Fibroblast of skin of right biceps (primary cell): ENCODE results near the gene FOLH1.
"Not testable (repeated sequence)": the region's sequence is repeated elsewhere in the genome, so short reads cannot be mapped to it uniquely, and the experiment has no call there.

Experiments used
- DNase-seq: peaks from one replicate; pipeline ENCODE4 v3.0.0-alpha.2; 2013

The FOLH1 gene

DNA sequence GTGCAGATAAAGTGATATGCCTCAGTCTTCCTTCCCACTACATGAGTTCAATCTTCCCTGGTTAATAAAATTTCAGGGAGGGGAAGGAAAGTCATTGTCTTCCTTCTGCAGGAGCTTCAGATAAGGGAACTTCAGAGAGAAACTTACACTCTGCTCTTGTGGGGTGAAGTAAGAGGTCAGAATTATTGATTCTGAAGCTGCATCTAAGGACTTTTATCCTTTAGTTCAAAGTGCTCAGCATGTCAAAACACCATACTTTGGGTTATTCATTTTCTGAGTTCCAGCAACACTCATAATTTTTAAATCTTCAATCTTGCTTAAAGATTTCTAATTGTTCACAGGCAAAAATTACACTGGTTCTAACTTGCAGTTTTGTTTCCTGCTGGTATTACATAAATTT, 33.0 kb downstream of the FOLH1 start:
- DNase-seq = not testable (repeated sequence)

DNA sequence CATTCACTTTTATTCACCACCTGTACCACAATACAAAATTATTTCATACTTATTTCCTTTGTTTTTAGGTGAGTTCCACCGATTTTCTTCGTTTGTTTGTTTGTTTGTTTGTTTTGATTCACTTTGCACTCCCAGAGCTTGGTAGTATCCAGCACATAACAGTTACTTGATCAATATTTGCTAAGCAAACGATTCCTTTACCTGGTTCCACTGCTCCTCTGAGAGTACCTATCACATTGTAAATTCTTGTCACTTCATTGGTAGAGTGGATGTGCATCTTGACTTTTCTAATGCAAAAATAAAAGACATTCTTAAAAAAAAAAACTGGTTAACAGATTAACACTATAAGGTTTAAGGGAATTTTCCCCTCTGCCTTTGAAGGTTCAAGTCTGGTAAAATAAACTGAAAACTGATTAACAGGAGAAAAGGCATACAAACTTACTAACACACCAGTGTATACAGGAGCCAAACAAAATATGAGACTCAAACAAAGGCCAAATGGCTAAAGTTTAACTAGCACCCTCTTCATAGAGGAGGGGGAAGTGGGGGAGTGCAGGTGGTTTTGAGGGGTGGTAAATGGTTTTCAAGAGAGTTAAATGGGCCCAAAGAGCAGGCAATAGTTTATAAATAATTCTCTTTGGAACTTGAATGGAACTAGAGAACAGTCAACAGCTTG, 33.6 kb downstream of the FOLH1 start:
- DNase-seq = not testable (repeated sequence)

DNA sequence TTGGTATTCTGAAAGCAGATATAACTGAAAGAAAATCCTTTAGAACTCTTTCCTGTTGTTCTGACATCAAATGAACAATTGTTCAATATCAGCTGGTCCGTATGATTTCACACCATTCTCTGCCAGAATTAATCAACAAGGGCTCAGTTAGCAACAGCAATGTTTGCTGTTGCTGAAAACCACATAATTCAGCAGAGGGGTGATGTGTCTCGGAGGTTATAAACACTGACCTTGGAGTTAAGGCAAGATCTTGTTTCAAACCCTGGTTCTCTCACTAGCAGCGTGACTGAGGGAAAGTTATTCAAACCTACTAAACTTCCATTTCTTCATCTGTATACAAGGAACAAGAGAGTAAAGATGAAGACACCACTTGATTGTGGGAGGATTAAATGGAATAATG, 36.8 kb downstream of the FOLH1 start:
- DNase-seq = not testable (repeated sequence)

DNA sequence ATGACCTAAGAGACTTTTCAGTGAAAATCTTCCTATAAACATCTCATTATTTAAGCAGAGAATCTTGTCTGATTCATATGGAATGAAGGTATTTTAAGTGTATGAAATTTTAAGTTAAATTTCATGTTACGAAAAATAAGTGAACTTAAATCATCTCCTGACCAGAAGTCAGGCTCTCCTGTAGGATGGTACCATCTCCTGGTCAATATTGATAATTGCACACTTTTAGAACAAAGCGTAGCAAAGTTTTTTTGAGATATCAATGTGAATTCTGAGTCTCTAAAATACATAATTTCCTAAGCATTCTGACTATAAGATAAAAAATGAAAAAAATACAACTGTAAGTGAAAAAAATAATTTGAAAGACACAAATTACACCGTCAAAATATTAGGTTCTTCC, 38.8 kb downstream of the FOLH1 start:
- not testable (repeated sequence) for DNase-seq

DNA sequence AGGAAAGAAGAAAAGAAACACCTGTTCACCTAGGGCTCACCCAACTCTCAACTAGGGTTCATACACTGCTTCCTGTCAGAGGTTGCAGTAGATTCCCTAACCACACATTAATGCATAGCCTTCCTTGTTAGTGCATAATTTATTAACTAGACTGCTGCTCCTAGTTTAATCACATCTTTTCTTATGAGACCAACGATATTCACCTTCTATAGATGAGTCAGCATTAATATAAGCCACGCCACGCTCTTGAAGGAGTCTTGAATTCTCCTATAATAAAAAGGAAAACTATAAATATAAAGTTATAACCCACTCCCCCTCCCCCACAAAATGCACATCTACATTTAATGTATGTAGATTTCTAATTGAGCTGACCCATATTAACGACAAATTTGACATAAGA, 39.4 kb downstream of the FOLH1 start:
- DNase-seq = not testable (repeated sequence)

DNA sequence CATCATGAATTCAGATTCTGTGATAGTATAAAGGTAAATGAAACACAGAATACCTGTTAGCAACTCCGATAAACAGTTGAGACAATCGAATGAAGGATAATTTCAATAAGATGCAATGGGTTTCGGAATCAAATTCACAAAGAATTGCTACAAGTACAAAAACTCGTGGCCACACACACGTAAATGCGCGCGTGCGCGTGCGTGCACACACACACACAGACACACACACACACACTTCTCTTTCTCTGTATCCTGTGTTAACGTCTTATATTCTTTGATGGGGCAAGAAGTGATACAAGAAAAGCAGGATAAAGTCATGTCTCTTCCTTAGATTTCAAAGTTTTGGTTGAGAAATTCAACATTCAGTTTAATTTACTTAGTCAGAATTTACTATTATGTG, 57.2 kb downstream of the FOLH1 start:
- no peak for DNase-seq

DNA sequence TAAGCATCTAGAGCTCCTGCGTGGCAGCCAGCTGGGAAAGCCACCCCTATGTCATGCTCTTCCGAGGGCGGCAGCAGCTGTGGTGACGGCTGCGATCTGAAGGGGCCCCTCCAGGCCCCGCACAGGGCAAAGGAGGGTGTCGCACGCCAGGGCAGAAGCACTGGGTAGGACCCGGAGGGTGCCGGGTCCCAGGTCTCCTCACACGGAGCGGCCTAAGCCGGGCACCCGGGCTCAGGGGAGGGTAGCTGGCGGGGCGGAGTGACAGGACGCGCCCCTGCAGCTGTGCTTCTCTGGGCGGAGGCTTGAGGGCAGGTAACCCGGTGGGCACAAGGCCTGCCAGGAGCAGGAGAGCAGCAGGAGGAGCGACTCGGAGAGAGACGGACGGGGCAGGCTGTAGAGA, 106.0 kb downstream of the FOLH1 start:
- DNase-seq = not testable (repeated sequence)
